Right kidney (tissue), 1 donor: ENCODE data around the gene PROCA1.
"Not testable (repeated sequence)": the region's sequence is repeated elsewhere in the genome, so short reads cannot be mapped to it uniquely, and the experiment has no call there.

ENCODE experiments used
- DNase-seq: peaks from one replicate; pipeline ENCODE4 v3.0.0-alpha.2; 2016

Gene PROCA1

DNA sequence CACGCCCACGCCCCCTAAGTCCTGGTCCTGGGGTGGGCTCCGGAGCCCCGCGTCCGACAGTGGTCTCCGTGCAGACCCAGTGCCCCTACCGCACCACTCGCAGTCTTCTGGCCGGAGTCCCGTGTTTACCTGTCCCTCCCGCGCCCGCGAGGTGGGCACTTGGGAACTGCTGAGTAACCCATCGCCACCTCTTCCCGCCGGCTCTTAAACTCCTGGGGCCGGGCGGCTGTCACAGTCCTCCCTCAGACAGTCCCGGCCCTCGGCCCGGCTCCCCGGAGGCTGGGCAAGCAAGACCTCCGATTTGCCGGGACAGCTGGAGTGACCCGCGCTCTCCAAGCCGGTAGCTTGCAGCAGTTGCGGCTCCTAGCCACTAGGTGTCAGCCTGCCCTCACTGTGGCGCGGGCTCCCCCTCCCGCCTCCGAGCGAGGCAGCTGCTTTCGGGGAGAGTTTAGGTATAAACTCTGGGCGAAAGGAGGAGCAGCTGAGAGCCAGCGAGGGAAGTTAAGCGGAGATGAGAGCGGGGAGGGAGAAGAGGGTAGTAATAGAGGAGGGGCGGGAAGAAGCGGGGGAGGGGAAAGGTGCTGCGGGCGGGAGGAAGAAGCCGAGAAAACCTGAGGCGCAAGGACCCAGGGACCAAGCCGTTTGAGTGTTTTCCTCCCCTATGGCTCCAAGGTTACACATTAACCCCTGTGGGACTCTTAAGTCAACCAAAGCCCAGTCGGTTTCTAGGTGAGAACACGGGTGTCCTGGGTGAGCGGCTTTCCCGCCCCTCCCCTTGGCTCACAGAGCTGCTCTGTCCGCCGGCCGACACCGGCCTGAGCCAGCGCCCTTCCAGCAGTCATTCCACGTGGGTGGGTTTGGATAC lies 15.2 kb upstream of the PROCA1 start:
- peak; percentile 96 for DNase-seq

DNA sequence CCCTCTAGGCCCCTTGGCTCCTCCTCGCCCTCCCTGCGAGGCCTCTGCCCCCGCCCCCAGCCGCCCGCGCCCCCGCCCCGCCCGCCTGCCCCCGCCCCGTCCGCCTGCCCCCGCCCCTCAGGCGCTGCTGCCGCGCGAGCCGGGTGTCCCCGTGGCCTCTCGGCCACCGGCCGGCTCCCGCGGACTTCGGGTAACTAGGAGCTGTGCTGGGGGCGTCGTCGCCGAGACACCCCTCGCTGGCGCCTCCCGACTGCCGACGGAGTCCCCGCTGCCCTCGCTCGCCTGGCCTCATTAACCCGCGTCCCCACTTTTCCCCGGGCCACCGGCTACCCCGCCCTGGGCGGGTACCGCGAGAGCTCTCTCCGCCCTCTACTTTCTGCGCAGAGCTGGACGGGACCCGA lies 14.5 kb upstream of the PROCA1 start, which contains the start of gene TLCD1:
TSS of gene TLCD1 (minus strand) at position 8 of the 401 bp plus-strand sequence. CDS start 136 bp downstream, outside the sequence.
- DNase-seq, result no peak

DNA sequence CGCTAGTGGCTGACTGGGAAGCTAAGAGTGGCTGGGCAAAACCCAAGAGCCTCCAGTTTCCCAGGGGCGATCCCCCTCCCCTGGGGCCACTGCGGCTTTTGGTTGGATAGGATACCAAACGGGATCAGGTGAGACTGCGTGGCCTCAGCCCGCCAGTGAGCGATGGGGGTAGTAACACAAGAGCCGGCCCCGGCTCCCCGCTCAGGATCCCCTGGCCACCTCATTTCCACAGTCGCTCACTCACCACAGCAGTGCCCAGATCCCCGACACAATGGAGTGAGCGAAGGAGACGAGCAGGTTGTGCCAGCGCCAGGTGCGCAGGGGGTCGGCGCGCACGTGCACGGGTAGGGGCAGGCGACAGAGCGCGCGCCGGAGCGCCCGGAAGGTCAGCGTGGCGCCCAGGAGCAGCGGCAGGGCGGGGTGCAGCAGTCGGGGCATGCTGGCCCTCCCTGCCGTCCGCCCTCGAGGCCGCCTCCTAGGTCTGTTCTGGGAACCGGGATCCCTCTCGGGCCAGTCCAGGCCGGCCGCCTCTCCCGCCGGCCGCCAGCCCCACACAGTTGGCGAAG lies 14.1 kb upstream of the PROCA1 start:
- peak; percentile 86 for DNase-seq

DNA sequence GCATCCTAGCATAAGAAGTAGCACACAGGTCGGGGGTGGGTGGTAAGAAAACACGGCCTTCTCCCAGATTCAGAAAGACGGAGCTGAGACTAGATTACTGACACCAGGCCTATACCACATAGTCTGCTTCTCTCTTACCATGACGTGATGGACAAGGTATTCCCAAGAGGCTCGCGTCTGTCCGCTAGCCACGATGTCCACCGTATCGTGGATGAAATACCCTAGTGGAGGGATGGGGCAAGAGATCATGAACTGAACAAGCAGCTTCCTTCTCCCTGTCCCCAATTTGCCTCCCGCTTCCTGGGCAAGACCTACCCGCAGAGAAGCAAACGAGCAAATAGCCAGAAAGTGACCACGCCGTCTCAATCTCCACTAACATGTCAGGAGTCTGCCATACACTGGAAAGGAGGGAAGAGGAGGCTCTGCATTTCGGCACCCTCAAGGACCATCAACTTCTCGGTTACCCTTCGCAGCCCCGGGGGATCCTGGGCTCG lies 13.5 kb upstream of the PROCA1 start:
- DNase-seq, result peak; percentile 33

DNA sequence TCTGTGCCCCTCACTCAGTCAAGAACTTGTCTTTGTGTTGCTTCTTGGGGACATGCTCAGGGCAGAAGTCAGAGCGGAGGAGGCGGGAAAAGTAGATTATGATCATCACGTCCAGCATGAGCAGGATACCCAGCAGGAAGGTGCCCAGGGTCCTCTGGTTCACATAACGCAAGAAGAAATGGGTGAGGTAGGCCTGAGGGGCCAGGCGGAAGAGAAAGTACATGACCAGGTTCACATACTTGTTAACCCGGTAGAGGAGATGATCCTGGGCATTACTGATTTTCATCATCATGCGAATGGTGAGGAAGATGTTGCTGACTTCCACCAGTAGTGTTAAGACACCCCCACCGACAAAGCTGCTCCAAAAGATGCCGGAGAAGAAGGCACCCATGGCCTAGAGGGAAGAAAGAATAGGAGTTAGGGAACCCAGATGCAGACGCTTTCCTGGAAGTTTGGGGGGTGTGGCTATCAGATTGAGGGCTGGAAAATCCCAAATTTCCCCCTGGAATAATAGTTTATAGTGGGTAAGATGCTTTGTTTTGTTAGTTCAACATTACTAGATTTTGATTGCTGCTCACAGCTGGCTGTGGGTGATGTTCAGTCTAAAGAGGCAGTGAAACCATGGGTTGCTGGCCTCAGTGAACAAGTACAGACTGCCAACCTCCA lies 12.9 kb upstream of the PROCA1 start:
- DNase-seq, result no peak

DNA sequence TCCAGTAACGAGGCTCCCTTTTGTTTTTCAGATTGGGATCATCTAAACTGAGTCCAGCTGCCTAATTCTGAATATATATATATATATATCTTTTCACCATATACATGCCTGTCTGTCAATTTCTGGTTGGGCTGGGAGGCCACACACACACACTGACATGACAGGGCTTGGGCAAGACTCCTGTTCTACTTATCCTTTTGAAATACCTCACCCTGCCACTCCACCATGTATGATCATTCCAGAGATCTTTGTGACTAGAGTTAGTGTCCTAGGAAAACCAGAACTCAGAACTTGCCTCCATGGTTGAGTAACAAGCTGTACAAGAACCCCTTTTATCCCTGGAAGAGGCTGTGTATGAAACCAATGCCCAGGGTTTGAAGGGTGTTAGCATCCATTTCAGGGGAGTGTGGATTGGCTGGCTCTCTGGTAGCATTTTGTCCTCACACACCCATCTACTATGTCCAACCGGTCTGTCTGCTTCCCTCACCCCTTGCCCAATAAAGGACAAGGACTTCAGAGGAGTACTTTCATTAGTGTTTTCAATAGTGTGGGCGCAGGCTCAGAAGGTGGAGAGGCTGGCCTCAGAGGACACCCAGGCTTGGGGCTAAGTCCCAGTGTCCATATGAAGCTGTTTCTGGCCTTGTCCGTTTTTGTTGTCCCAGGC lies 12.3 kb upstream of the PROCA1 start:
- not testable (repeated sequence) for DNase-seq

DNA sequence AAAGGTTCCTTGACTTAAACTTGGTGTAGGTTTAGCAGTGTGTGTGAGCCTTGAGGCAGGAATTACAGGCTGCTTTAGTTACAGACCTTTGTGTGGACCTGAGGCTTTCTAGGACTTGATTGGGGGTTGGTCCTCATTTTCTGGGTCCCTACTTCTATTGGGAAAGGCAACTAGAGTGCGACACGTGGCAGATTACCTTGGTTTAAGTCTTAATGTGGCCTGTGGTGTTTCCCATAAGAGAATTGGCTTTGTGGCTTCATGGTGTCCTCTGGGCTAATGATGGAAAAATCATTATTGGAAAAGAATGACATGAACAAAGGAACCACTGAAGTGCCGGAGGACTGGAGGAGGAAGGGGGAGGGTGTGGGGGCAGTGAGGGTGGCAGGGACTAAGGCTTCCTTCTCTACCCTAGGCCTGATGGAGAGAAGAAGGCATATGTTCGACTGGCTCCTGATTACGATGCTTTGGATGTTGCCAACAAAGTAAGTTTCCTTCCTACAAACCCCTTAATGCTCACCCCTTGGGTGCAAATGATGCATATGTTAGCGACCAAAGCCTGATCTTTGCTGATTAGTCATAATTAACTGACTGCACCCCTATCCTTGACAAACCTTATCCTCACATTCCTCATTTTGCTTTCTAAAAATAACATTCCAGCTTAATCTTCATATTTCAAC lies 11.6 kb upstream of the PROCA1 start:
- DNase-seq, result no peak

DNA sequence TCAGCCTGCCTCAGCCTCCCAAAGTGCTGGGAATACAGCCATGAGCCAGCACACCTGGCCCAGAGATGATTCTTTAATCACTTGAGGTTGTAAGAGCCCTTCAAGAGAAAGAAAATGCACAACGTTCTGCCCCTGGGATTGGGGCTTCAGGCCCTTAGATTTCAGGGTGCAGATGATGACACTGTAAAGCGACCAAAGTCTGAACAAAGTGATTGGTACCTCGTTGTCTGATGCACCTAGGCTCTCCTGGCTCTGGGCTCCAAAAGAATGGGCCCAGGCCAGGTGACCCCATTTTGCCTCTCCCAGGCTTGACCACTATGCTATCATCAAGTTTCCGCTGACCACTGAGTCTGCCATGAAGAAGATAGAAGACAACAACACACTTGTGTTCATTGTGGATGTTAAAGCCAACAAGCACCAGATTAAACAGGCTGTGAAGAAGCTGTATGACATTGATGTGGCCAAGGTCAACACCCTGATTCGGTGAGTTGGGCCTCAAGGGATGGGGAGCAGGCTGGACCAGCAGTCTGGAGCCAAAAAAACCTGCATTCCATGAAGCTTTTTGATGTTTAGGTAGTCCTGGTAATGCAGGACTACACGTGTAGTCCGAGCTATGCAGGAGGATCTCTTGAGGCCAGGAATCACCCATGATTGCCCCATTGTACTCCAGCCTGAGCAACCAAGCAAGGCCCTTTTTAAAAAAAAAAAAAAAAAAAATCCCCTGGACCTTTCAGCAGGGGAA lies 10.9 kb upstream of the PROCA1 start:
- no peak for DNase-seq

DNA sequence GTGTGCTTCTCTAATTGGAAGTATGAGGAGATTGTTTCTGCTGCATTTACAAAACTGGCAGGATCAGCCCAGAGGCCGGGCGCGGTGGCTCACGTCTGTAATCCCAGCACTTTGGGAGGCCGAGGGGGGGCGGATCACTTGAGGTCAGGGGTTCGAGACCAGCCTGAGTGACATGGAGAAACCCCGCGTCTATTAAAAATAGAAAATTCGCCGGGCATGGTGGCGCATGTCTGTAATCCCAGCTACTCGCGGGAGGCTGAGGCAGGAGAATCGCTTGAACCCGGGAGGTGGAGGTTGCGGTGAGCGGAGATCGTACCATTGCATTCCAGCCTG lies 9.3 kb upstream of the PROCA1 start:
- DNase-seq, result not testable (repeated sequence)

DNA sequence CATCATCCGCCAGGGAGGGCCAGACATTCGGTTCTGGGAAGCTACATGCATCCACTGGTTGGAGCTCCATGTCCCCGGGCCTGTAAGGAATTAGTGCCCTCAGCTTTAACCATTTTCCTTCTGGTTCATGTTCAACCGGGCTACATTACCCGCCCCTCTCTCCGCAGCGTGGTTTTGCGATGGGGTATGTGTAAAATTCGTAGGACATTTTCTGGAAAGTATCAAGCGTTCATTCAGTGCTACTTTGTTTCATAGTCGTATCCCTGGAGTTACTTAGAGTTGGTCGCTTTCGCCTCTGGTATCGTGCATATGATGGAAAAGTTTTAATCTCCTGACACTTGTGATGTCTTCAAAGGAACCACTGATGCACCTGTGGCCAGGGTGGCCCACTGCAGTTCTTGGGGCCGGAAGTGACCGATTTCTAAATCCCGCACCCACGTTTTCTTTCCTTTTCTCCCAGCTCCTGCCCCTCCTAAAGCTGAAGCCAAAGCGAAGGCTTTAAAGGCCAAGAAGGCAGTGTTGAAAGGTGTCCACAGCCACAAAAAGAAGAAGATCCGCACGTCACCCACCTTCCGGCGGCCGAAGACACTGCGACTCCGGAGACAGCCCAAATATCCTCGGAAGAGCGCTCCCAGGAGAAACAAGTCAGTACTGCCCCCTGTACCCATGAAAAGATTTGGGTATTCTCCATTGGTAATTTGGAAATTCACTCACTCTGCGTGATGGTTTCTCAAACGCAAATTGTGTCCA lies 8.7 kb upstream of the PROCA1 start:
- DNase-seq, result no peak

DNA sequence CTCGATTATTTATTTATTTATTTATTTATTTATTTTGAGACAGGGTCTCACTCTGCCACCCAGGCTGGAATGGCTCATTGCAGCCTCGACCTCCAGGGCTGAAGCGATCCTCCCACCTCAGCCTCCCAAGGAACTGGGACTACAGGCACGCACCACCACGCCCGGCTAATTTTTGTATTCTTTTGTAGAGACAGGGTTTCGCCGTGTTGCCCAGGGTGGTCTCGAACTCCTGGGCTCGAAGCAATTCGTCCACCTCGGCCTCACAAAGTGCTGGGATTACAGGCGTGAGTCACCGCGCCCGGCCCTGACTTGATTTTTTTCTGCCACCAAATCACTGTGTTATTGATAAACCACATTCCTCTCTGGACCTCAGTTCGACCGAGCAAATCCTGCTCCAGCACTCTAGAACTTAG lies 7.3 kb upstream of the PROCA1 start:
- no peak for DNase-seq

DNA sequence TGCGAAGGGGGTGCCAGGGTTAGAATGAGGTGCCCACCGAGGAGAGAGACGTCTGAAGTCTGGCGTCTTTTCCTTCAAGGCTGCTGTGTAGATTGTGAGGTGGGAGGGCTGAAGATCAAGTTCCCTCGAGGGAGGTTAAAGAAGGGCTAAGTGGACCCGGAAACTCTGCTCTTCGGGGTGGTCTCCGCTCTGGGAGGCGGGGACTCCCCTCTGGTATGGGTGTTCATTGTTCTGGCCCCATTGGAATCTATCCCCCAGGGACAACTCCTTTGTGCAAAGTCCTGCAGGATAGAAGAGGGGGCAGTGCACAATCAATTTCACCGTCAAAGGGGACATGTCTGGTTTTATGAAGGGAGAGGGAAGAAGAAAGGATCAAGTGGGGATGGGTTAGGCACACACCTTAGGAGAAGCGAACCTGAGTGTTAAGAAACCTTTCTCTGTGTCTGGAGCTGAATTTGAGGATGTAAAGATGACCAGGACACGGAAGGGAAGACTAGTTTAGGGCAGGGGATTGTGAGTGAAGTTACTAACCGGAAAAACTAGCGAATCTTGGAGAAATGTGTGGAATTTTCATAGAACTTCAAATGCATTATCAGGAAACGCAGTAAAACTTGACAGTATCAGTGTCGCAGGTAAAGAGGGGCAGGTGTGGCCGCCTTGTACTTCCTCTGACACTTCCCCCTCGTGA lies 6.8 kb upstream of the PROCA1 start:
- no peak for DNase-seq

DNA sequence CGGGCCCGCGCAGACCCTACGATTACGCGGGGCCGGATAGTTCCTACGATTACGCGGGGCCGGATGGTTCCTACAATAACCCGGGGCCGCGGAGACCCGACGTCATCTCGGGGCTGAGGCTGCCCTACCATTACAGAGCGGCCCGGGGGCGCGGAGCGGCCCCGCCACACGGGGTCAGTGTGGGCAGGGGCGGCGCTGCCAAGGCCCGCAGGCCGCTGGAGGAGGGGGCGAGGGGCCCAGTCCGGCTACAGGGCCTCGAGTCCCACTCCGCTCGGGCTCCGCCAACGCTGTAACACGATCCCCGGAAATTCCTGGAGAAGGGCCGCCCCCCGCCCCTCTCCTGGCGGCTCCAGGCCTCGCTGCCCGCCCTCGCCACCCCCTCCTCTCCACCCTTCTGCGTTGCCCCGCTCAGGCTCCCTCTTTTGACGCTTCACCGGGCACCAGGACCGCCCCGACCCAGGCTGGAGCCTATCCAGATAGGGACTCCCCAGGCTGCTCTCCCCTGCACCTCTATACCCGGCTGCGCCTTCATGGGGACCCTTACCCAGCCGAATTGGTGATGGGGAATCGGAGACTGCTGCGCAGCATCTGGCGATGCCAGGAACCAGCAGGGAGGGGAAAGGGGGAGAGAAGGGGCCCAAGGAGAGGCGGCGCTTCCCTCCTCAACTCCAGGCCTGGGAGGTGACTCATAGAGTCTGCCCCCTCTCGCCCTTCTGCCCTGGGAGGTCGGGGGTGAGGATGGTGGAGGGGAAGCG lies 6.1 kb upstream of the PROCA1 start, which contains the start of gene RAB34:
TSS of gene RAB34 (minus strand) at position 291 of the 755 bp plus-strand sequence. CDS start 602 bp downstream, outside the sequence.
- peak; percentile 95 for DNase-seq

DNA sequence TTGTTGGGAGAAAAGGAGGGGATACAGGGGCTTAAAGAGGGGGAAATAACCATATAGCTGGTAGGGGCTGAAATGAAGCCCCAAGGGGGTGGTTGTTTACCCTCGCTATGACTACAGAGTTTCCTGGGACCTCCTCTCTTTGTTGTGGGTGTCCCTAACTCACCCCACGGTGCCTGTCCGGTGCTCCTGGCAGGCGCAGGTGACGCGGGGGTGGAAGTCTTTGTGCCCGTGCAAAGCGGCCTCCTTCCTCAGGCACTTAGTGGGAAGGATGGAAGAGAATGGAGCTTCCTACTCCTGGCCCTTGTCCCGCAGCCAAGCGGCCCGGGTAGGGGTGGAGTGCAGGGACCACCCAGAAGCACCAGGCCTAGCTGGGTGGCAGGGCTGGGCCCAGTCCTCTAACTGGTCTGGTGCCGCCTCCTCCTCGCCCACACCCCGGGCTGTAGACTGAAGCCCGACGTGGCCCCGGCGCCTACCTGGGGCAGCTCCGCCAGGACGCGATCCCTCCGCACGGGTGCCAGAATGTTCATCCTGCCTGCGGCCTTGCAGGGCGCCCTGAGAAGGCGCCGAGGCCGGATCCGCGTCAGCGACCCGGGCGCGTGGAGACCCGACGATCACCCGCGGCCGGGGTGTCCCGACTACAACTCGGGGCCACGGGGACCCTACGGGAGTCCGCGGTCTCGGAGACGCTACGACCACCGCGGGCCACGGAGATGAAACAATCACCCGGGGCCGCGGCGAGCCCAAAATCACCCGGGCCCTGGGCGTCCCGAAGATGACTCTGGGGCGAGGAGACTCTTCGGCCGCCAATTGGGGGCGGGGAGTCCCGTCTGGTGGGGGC lies 5.3 kb upstream of the PROCA1 start:
- DNase-seq, result peak; percentile 86

DNA sequence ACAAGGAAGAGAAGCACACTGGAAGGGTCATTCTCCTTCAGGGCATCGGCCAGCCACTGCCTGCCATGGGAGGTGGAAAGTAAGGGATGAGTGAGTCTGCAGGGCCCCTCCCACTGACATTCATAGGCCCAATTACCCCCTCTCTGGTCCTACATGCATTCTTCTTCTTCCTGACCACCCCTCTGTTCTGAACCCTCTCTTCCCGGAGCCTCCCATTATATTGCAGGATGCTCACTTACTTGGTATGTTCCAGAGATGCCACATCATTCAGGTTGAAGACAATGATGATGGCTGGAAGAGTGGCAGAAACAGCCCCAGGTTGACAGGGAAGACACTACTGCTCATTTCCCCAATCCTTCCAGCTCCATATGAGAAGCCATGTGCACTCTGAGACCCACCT lies 3.5 kb upstream of the PROCA1 start:
- DNase-seq, result no peak

DNA sequence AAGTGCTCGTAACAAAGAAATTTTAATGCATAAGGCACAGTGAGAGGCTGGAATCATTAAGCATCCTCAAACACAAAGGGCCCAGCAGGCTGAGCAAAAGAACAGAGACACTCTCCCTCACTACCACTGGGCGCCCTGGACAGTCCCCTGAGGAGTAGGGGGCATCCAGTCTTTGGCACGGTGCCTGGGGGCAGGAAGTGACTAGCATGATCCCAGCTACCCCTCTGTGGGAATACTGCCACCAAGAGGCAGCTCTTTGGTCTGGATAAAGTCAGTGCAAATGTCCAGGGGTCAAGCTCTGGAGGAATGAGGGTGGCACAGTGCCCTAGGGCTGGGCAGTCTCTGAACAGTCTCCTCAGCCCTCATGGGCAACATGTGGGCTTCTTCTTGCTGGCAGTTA lies 2.6 kb upstream of the PROCA1 start:
- DNase-seq, result no peak

DNA sequence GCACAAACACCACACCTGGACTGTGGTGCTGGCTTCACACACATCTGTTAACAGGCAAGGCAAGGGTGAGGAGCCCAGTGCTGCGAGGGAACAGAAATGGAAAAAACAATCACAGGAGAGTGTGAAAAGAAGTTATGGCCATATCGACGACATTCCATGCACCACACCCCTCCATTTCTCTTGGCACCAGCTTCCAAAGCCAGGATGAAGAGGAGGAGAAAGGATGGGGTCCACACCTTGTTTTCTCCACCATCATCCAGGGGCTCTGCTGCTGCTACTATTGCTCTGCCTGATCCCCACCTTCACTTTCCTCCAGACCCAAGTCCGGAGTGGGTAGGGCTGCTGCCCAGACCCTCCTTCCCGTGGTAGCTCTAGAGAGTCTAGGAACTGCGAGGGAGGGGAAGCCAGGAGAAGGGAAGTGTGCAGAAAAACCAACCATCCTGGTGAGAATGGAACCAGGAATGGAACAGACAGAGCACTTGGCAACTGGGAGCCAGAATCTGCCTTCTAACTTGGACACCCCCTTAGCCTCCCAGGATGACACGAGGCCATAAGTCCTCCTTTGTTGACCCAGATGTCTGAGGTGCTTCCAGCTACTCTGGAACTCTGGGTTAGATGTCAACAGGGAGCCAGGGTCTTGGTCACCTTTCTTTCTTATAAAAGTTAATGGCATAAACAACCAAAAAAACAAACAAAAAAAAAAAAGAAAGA lies 1.2 kb upstream of the PROCA1 start:
- no peak for DNase-seq
